ENCODE results near the gene SBF2.

DNA sequence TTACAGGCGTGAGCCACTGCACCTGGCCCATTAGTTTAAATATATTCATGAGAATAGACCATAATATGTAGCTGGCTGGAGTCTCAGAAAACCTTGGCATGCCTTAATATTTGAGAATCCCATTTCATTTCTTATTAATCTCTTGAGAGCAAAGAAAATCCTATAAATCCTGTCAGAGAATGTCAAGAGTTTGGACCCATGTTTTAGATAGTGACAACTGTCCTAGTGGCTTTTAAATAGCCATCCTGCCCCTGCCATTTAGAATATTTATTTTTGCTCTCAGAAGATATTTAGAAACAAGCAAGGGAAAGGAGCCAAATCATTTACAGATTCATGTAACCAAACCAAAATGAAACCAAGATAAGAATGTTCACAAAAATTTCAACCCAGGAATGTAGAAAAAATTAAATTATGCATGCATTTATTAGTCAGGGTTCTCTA is 522.9 kb downstream of the SBF2 start:
- TF ChIP-seq TAF1 (IDR thresholded peaks at IDR 0.05; ENCODE audit: low read depth): no peak
- TF ChIP-seq, protein P1, sequence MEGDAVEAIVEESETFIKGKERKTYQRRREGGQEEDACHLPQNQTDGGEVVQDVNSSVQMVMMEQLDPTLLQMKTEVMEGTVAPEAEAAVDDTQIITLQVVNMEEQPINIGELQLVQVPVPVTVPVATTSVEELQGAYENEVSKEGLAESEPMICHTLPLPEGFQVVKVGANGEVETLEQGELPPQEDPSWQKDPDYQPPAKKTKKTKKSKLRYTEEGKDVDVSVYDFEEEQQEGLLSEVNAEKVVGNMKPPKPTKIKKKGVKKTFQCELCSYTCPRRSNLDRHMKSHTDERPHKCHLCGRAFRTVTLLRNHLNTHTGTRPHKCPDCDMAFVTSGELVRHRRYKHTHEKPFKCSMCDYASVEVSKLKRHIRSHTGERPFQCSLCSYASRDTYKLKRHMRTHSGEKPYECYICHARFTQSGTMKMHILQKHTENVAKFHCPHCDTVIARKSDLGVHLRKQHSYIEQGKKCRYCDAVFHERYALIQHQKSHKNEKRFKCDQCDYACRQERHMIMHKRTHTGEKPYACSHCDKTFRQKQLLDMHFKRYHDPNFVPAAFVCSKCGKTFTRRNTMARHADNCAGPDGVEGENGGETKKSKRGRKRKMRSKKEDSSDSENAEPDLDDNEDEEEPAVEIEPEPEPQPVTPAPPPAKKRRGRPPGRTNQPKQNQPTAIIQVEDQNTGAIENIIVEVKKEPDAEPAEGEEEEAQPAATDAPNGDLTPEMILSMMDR (IDR thresholded peaks at IDR 0.05; ENCODE audit: poor library complexity, severe bottlenecking): no peak
